ENCODE results near the gene SH3BGRL3. TPM values are rescaled to one million over a fixed set of nuclear protein-coding genes. Genes with fewer than 3 reads are reported as not detected.

SH3BGRL3 gene
- total RNA-seq, 2 experiments from 2014 or later: 309 to 316 TPM

GRCh38 chr1:26318338-26319064, 38.6 kb downstream of the SH3BGRL3 start:
- peaks cover 68% of the 10 kb centered on the region for H3K4me1 Mint-ChIP-seq (ENCODE audit: low read depth)
- H3K27me3 Mint-ChIP-seq: no peaks in the 10 kb centered on the region
- CTCF ChIA-PET: interaction anchor here (0.8 to 15.0 kb wide), 12 partner anchors 11 to 148 kb away, joined by 3 to 282 read pairs (median 6); partner anchors contain the start of genes CEP85, SH3BGRL3, UBXN11 and ZNF593
- H3K36me3 Mint-ChIP-seq (ENCODE audit: low read depth): peaks cover 45% of the 10 kb centered on the region
- H3K9me3 Mint-ChIP-seq: no peaks in the 10 kb centered on the region
- DNase-seq: peak; percentile 84
- no peak for TF ChIP-seq CTCF (IDR thresholded peaks at IDR 0.05)
- POLR2A ChIA-PET: interaction anchor here (1.2 to 11.3 kb wide), 5 partner anchors 12 to 164 kb away, joined by 4 to 284 read pairs (median 4); partner anchors contain the start of genes SH3BGRL3 and UBXN11
- peak overlapping the region; percentile 93 for H3K4me3 Mint-ChIP-seq
- ATAC-seq: peak; percentile 25
- H3K27ac Mint-ChIP-seq: peak overlapping the region; percentile 89
- intact Hi-C loops (cut with micrococcal nuclease): loop anchor here (5.0 kb wide), 1 partner anchor 54 kb away; the partner anchor contains the start of gene ZNF683

GRCh38 chr1:26320896-26321295, 41.0 kb downstream of the SH3BGRL3 start:
- Mint-ChIP-seq H3K4me3 (peak overlapping the region; percentile 93), H3K27me3 (no peaks in the 10 kb centered on the region), H3K4me1 (ENCODE audit: low read depth) (peaks cover 54% of the 10 kb centered on the region), H3K27ac (peak overlapping the region; percentile 94), H3K36me3 (ENCODE audit: low read depth) (peaks cover 48% of the 10 kb centered on the region), H3K9me3 (no peaks in the 10 kb centered on the region)
- ATAC-seq: no peak
- CTCF ChIA-PET: interaction anchor here (0.6 to 15.0 kb wide), 26 partner anchors 9 to 176 kb away, joined by 3 to 282 read pairs (median 6); partner anchors contain the start of genes CEP85, LIN28A, SH3BGRL3 and UBXN11
- TF ChIP-seq CTCF (IDR thresholded peaks at IDR 0.05): no peak
- POLR2A ChIA-PET: interaction anchor here (0.9 to 11.3 kb wide), 6 partner anchors 11 to 112 kb away, joined by 3 to 284 read pairs (median 4); partner anchors contain the start of genes SH3BGRL3 and UBXN11
- DNase-seq: peak; percentile 10
- intact Hi-C loops (cut with micrococcal nuclease): loop anchor here (2.0 kb wide), 2 partner anchors 32 to 44 kb away; no protein-coding TSS in a partner anchor

GRCh38 chr1:26321315-26322041, 41.6 kb downstream of the SH3BGRL3 start:
- TF ChIP-seq CTCF (IDR thresholded peaks at IDR 0.05): peak; percentile 94
- H3K27ac Mint-ChIP-seq: peak overlapping the region; percentile 94
- H3K4me3 Mint-ChIP-seq: peak overlapping the region; percentile 93
- ATAC-seq (peak; percentile 62), DNase-seq (peak; percentile 98)
- H3K4me1 Mint-ChIP-seq (ENCODE audit: low read depth): peaks cover 49% of the 10 kb centered on the region
- ChIA-PET CTCF (interaction anchor here (0.6 to 15.0 kb wide), 50 partner anchors 8 to 177 kb away, joined by 3 to 282 read pairs (median 5); partner anchors contain the start of genes C1orf232, CEP85, LIN28A and SH3BGRL3), POLR2A (interaction anchor here (0.6 to 11.3 kb wide), 11 partner anchors 12 to 195 kb away, joined by 3 to 284 read pairs (median 3); partner anchors contain the start of genes SH3BGRL3 and ZNF593)
- H3K9me3 Mint-ChIP-seq: no peaks in the 10 kb centered on the region
- intact Hi-C loops (cut with micrococcal nuclease): loop anchor here (2.0 kb wide), 2 partner anchors 33 to 45 kb away; no protein-coding TSS in a partner anchor
- peaks cover 48% of the 10 kb centered on the region for H3K36me3 Mint-ChIP-seq (ENCODE audit: low read depth)
- H3K27me3 Mint-ChIP-seq: no peaks in the 10 kb centered on the region

GRCh38 chr1:26322042-26322331, 42.1 kb downstream of the SH3BGRL3 start:
- H3K27ac Mint-ChIP-seq: peak overlapping the region; percentile 66
- no peak overlapping the region for H3K4me3 Mint-ChIP-seq
- ATAC-seq (no peak), DNase-seq (no peak)
- POLR2A ChIA-PET: interaction anchor here (0.6 to 11.3 kb wide), 10 partner anchors 11 to 195 kb away, joined by 3 to 284 read pairs (median 3); partner anchors contain the start of genes SH3BGRL3 and ZNF593
- intact Hi-C loops (cut with micrococcal nuclease): no loop called here
- peaks cover 45% of the 10 kb centered on the region for H3K4me1 Mint-ChIP-seq (ENCODE audit: low read depth)
- no peaks in the 10 kb centered on the region for H3K27me3 Mint-ChIP-seq
- peaks cover 48% of the 10 kb centered on the region for H3K36me3 Mint-ChIP-seq (ENCODE audit: low read depth)
- no peak for TF ChIP-seq CTCF (IDR thresholded peaks at IDR 0.05)
- CTCF ChIA-PET: interaction anchor here (0.6 to 15.0 kb wide), 47 partner anchors 8 to 177 kb away, joined by 3 to 282 read pairs (median 5); partner anchors contain the start of genes C1orf232, CEP85, LIN28A and SH3BGRL3
- no peaks in the 10 kb centered on the region for H3K9me3 Mint-ChIP-seq
